Upper lobe of left lung (tissue), 6 donors: ENCODE results near the gene CAMK1D. TPM values are rescaled to one million over a fixed set of nuclear protein-coding genes. Genes with fewer than 3 reads are reported as not detected.

Source experiments
- ATAC-seq, 2 donors: fragments of 200-7000 bp; cut with Tn5 transposase; one replicate each; pipeline ENCODE4 v1.9.1; 2022; ENCODE audit warnings: mild to moderate bottlenecking in 2 of 2, moderate library complexity in 2 of 2; ENCODE audit not compliant: low FRiP score in 2 of 2
- DNase-seq, 2 donors: peaks; one replicate each; pipeline ENCODE4 v3.0.0-alpha.2; 2019 to 2020
- H3K27ac ChIP-seq, 4 donors: fragments of 200-600 bp; sonication (generic); one replicate each; pipeline ENCODE4 v1.5.1; 2016 to 2019
- H3K27me3 ChIP-seq, 4 donors: fragments of 200-600 bp; sonication (generic); one replicate each; pipeline ENCODE4 v1.5.1; 2017 to 2019
- H3K36me3 ChIP-seq, 4 donors: fragments of 200-600 bp; sonication (generic); one replicate each; pipeline ENCODE4 v1.5.1; 2016 to 2019
- H3K4me1 ChIP-seq, 4 donors: fragments of 200-600 bp; sonication (generic); one replicate each; pipeline ENCODE4 v1.5.1; 2018 to 2019
- H3K4me3 ChIP-seq, 4 donors: fragments of 200-600 bp; sonication (generic); one replicate each; pipeline ENCODE4 v1.5.1; 2017 to 2019; ENCODE audit warnings: mild to moderate bottlenecking in 2 of 4, moderate library complexity in 1 of 4
- H3K9me3 ChIP-seq, 4 donors: fragments of 200-600 bp; sonication (generic); one replicate each; pipeline ENCODE4 v1.5.1; 2018 to 2019
- CTCF ChIP-seq, 6 experiments: fragments of 450-650 bp in 4 of 6; fragments of 200-600 bp in 2 of 6; sonication (generic) in 2 of 6; IDR thresholded peaks; one replicate each; pipeline ENCODE4 v1.5.1; 2016 to 2019; ENCODE audit warnings: antibody characterized with exemption in 6 of 6
- EP300 ChIP-seq, 4 donors: sonication (generic); formaldehyde crosslinking; IDR thresholded peaks; one replicate each; pipeline ENCODE4 v1.5.1; 2017; ENCODE audit warnings: antibody characterized with exemption in 4 of 4, control low read depth in 2 of 4
- POLR2A ChIP-seq, 4 donors: fragments of 450-650 bp; IDR thresholded peaks; one replicate each; pipeline ENCODE4 v1.5.1; 2016 to 2017; ENCODE audit warnings: antibody characterized with exemption in 4 of 4, mild to moderate bottlenecking in 2 of 4
- POLR2AphosphoS5 ChIP-seq, 2 donors: sonication (generic); formaldehyde crosslinking; IDR thresholded peaks; one replicate each; pipeline ENCODE4 v1.5.1; 2017; ENCODE audit warnings: antibody characterized with exemption in 2 of 2
- WGBS, 2 donors: methylation state at CpG; one replicate each; pipeline ENCODE4 v1.1.5; 2017 to 2018; 5-methylcytosine and 5-hydroxymethylcytosine counted together
- total RNA-seq, 6 donors: library from RNA; depleted of rRNA in 4 of 6; stranded (reverse); fragments of >200 nt in 4 of 6; gene quantifications; one replicate each; pipeline versions ENCODE4 v1.1.0 to v1.2.1, GENCODE V29; 2016 to 2021
- donor health status: DM: no; HTN: no; CAD: no; lungs with moderate emphysema.
- donor health status: DM: no; HTN: yes; CAD: no; lungs with severe emphysema.

CAMK1D gene
- total RNA-seq, 6 donors from 2014 or later, result 6.2 to 29.2 (median 19.0) TPM

- WGBS, 2 donors, result 84 to 95% methylated on average over 9 of the region's 9 CpGs
- H3K36me3 ChIP-seq, result no peaks in the 10 kb centered on the region
- H3K4me1 ChIP-seq, result peaks cover 0 to 6% (median 0%) of the 10 kb centered on the region in 4 donors
- no peak overlapping the region for H3K27ac ChIP-seq
- DNase-seq, result no peak
- H3K4me3 ChIP-seq, result no peak overlapping the region
- TF ChIP-seq POLR2A (IDR thresholded peaks at IDR 0.05), result no peak
- TF ChIP-seq CTCF (IDR thresholded peaks at IDR 0.05), result no peak
- no peak for TF ChIP-seq POLR2AphosphoS5 (IDR thresholded peaks at IDR 0.05)
- no peak for TF ChIP-seq EP300 (IDR thresholded peaks at IDR 0.05)
- ATAC-seq, result no peak
- no peaks in the 10 kb centered on the region for H3K9me3 ChIP-seq
- no peaks in the 10 kb centered on the region for H3K27me3 ChIP-seq
Observed at GRCh38 chr10:12838366-12838765, 489.0 kb downstream of the CAMK1D start.

- Histone ChIP-seq H3K27ac (no peak overlapping the region), H3K4me1 (peaks cover 0 to 6% (median 0%) of the 10 kb centered on the region in 4 donors), H3K4me3 (no peak overlapping the region), H3K9me3 (no peaks in the 10 kb centered on the region), H3K27me3 (no peaks in the 10 kb centered on the region), H3K36me3 (no peaks in the 10 kb centered on the region)
- no peak for TF ChIP-seq POLR2A (IDR thresholded peaks at IDR 0.05)
- no peak for TF ChIP-seq POLR2AphosphoS5 (IDR thresholded peaks at IDR 0.05)
- no peak for TF ChIP-seq EP300 (IDR thresholded peaks at IDR 0.05)
- no peak for TF ChIP-seq CTCF (IDR thresholded peaks at IDR 0.05)
- ATAC-seq (no peak), DNase-seq (no peak)
- WGBS, 2 donors, result 85 to 89% methylated on average over 26 to 27 of the region's 27 CpGs
Observed at GRCh38 chr10:12838995-12839927, 489.9 kb downstream of the CAMK1D start.

- H3K27me3 ChIP-seq, result no peaks in the 10 kb centered on the region
- no peak for TF ChIP-seq CTCF (IDR thresholded peaks at IDR 0.05)
- TF ChIP-seq EP300 (IDR thresholded peaks at IDR 0.05), result no peak
- WGBS, 2 donors, result 58 to 61% methylated on average over 8 to 9 of the region's 9 CpGs
- H3K27ac ChIP-seq, result no peak overlapping the region
- no peaks in the 10 kb centered on the region for H3K36me3 ChIP-seq
- H3K9me3 ChIP-seq, result no peaks in the 10 kb centered on the region
- no peak overlapping the region for H3K4me3 ChIP-seq
- DNase-seq (no peak), ATAC-seq (peak in 1 of 2 donors; percentile 18)
- peaks cover 5 to 14% (median 6%) of the 10 kb centered on the region in 4 donors for H3K4me1 ChIP-seq
Observed at GRCh38 chr10:12839941-12840611, 490.7 kb downstream of the CAMK1D start.

- DNase-seq (no peak), ATAC-seq (no peak)
- TF ChIP-seq EP300 (IDR thresholded peaks at IDR 0.05) (no peak), POLR2AphosphoS5 (IDR thresholded peaks at IDR 0.05) (no peak), POLR2A (IDR thresholded peaks at IDR 0.05) (no peak), CTCF (IDR thresholded peaks at IDR 0.05) (no peak)
- WGBS, 2 donors, result 86 to 95% methylated on average over 9 to 10 of the region's 10 CpGs
- H3K4me1 ChIP-seq, result peaks cover 6 to 16% (median 8%) of the 10 kb centered on the region in 4 donors
- no peak overlapping the region for H3K27ac ChIP-seq
- H3K36me3 ChIP-seq, result no peaks in the 10 kb centered on the region
- H3K4me3 ChIP-seq, result no peak overlapping the region
- H3K27me3 ChIP-seq, result no peaks in the 10 kb centered on the region
- no peaks in the 10 kb centered on the region for H3K9me3 ChIP-seq
Observed at GRCh38 chr10:12841426-12841825, 492.1 kb downstream of the CAMK1D start.
